T-helper 22 cell (primary cell): ENCODE measurements around the gene TXNDC16.

ENCODE experiments used
- DNase-seq: peaks from one replicate; pipeline ENCODE4 v3.0.0-alpha.2; 2020; ENCODE audit warnings: low read depth

TXNDC16 gene

DNA sequence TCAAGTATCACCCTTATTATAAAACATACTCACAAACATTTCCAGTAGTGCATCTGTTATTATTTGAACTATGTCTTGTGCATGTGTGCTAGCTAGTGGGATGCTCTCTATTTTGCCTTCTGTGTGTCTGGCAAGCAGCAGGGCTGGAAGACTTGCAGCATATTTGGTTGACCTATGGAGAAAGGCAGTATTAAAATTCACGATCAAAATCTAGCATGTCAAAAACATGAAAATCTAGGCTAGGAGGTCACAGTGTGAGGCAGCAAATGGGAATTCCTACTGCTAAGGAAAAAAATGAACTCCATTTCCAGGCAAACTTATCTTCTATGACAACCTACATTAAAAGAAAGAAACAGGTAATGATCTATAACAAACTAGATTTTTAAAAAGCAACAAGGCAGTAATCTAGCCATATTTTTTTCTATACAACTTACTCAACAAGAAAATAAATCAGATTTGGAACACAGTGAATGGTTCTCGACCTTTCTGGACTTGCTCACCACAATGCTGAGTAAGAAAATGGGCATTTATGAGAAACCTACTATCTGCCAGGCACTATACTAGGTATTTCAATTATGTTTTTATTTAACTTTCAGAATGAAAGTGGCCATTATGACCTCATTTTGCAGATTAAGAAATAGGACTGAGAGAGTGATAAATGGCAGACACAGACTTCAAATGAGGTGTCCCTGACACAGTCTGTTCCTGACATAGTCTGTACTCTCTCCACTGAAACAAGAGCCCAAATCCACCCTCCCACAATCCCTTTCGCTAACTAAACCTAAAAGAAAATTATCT, 96.8 kb downstream of the TXNDC16 start:
- no peak for DNase-seq

- DNase-seq: no peak
Measured at GRCh38 chr14:52447236-52447635, 105.1 kb downstream of the TXNDC16 start.

- DNase-seq: no peak
Measured at GRCh38 chr14:52446355-52446754, 106.0 kb downstream of the TXNDC16 start.

- no peak for DNase-seq
Measured at GRCh38 chr14:52443506-52443905, 108.8 kb downstream of the TXNDC16 start.

DNA sequence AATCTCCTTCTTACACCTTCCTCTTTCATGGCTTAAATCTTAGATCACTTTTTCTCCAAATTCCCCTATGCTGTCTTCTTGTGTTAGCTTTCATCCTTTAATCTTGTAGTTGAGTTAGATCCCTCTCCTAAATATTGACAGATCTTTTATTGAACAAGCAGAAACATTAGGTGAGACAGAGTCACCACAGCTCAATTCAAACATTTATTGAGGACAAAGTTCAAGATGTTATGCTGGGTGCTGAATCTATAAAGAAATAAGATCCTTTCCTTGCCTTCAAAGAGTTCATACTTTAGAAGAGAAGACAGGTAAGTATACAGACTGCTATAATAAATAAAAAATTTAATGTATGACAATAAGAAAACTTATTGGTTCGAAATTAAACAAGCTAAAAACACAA, 109.7 kb downstream of the TXNDC16 start:
- no peak for DNase-seq

GRCh38 chr14:52442166-52442565, 110.1 kb downstream of the TXNDC16 start:
- DNase-seq: no peak

DNA sequence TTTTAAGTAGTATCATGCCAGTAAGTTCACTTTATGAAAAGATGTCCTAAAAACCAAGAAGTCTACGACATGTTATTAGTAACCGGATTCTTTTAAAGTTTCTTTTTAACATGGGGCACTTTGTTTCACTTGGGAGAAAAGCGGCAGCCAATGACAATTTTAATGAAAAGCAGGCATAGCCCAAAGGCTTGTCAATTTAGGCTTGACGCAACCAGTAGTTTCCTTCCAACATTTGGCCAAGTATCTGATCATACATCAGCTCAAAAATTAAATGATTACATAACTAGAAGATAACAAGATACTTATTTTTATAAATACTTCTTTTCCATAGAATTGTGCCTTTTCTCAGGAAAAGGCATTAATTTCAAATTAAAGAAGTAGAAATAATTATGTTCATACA, 112.8 kb downstream of the TXNDC16 start:
- no peak for DNase-seq

GRCh38 chr14:52434955-52435354, 117.3 kb downstream of the TXNDC16 start:
- DNase-seq: no peak

GRCh38 chr14:52430474-52430873, 121.8 kb downstream of the TXNDC16 start:
- DNase-seq: no peak

DNA sequence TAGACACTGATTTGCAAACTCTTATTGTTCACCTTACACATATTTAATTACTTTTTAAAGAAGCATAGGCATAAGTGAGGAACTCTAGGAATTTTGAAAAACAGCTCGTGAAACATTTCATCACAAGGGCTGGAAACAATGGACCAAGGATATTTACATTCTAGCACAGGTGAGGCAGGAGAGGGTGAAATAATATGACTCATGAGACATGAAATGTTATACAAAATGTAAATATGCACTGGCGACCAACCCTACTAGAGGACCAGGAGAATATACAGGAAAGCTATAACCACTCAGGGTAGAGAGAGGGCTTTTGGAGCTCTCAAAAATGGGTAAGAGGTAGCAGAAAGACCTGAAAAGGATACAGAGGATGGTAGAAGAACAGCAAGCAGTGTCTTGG, 122.9 kb downstream of the TXNDC16 start:
- no peak for DNase-seq

DNA sequence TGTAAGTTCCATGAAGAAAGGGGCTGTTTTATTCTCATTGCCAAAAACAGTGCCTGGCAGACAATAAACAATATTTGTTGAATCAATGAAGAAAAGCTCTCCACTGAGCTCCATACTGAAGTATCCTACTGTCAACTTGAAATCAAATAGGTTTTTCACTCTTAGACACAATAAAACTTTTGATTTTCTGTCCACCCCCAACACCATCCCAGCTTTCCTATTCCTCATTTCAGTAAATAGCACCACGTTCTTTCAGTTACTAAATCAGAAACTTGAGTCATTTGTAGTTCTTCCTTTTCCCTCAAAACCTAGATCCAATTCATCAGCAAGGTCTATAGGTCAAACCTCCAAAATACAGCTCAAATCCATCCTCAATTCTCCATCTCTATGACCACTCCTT, 124.8 kb downstream of the TXNDC16 start:
- no peak for DNase-seq

- no peak for DNase-seq
Measured at GRCh38 chr14:52422650-52423356, 129.5 kb downstream of the TXNDC16 start.

DNA sequence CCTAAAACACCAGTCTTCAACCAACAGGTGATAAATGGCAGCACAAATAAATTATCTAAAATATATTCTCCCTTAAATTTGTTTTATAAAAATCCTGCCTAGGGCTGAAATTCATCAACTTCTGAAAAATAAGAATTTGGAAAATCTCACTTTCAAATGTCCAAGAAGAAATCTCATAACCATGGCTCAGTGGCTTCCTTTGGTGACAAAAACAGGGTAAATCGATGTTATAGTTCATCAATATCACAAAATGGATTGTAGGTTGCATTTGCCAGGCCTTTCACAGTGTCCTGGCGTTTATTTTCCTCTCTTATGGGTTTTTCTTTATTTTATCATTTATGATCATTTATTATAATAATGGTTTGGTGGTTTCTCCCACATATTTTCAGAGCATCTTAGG, 135.2 kb downstream of the TXNDC16 start:
- DNase-seq: no peak

GRCh38 chr14:52413729-52414408, 138.4 kb downstream of the TXNDC16 start:
- no peak for DNase-seq

- no peak for DNase-seq
Measured at GRCh38 chr14:52412426-52412825, 139.9 kb downstream of the TXNDC16 start.

GRCh38 chr14:52405314-52405713, 147.0 kb downstream of the TXNDC16 start:
- no peak for DNase-seq

DNA sequence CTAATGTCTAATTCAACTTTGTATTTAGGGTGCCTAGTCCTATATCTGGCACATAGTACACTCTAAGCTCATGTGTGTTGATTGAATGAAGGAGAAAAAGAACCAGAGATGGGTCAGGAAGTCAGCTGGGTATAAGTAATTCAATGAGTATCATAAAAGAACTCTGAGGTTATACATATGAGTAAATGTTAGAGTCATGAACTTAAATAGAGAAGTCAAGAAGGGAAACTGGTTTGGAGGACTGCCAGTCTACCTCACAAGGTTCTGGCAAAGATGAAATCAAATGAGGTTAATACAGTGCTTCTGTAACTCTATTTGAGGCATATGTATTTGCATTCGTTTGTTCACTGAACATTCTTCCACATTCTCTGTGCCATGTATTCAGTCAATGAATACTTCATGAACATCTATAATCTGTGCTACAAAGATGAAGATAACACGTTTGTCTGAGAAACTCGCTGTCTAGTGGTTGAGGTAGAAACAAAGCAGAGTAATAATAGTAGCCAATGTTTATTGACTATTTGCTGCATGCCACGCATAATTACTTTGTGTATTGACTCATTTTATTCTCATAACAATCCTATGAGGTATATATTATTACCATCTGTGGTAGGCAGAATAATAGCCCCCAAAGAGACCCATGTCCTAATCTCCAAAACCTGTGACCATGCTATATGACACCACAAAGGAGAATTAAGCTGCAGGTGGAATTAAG, 149.3 kb downstream of the TXNDC16 start:
- DNase-seq: no peak

- no peak for DNase-seq
Measured at GRCh38 chr14:52400846-52401245, 151.5 kb downstream of the TXNDC16 start.

DNA sequence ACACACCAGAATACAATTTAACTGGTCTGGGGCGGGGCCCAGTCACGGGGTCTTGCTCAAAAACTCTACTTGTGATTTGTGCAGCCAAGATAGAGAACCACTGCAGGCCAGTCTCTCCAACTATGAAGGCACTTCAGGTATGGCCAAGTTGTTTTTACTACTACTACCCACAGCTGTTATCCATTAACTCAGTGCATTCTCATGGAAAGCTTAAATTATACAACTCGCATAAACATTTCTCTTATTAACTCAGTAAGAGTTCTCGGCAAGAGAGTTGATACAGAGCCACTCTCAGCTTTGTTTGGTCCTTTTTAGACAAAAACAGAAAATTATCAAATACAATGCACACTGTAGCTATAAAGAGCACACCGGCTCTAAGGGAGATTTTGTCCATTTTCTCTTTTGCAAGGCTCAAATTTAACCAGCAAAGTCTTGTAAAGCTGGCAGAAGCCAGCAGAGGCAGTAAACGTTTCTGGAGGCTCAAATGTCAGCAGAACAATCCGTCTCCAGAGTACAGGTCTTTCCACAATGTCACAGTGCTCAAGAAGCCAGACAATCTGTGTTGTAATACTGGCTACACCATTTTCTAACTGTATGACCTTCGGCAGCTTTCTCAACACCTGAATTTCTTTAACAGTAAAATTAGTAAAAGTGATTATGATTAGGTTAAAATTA, 152.2 kb downstream of the TXNDC16 start:
- DNase-seq: no peak

DNA sequence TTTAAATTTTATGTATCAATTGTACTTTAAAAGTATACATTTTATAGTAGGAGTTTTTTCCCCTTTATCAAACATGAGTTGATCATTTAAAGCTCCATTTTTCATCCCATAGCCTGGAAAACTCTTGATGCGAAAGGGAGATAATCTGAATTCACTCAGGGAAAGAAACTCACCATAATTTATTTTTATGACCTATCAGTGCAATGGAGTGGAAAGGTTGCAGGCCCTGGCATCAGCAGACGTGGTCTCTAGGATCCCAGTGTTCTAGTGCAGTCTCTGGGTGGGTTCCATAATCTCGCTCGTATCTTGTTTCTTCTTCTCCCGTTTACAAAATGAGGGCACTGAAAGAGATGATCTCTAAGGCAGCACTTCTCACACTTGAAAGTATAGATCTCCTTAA, 153.2 kb downstream of the TXNDC16 start:
- no peak for DNase-seq

DNA sequence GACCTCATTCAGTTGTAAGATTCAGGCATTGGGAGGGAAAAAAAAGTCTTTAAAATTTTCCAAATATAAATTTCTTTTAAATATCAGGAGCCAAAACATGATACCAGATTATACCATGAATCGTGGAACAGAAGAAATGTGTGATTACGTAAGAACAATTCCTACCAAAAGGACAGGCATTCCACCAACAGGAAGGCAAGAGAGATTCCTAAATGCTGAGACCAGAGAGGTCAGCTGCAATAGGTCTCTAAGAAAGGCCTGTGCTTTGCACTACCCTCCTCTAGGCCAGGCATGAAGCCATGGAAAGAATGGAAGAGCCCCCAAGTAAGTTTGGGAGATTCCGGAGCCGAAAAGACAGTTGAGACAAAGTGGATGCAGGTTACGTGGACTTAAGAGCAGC, 154.5 kb downstream of the TXNDC16 start:
- DNase-seq: no peak

DNA sequence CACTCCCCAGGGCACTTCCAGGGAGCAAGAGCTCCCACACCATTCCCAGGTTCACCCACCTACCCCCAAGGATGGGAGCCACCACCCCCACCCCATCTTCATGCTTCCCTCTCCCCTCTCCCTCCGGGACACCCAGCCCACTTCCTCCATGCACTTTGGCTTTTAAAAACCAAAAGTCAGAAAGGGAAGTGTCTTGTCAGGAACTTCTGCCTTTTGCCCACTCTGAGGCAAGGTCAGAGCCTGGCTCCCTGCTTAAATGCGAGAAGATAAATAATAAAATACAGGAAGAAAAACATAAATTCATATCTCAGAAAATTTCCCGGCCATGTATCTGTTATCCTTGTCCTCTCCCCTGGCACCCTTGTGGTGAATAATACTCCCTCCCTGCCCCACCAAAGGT, 156.6 kb downstream of the TXNDC16 start:
- DNase-seq: no peak
